NCI-H1930 (cell line): ENCODE data around the gene C13orf46.
"Not testable (repeated sequence)": the region's sequence is repeated elsewhere in the genome, so short reads cannot be mapped to it uniquely, and the experiment has no call there.

ENCODE experiments used
- DNase-seq, 2 experiments: peaks; one replicate each; lab custom pipeline; 2025; lab: John Stamatoyannopoulos, UW

C13orf46 gene

DNA sequence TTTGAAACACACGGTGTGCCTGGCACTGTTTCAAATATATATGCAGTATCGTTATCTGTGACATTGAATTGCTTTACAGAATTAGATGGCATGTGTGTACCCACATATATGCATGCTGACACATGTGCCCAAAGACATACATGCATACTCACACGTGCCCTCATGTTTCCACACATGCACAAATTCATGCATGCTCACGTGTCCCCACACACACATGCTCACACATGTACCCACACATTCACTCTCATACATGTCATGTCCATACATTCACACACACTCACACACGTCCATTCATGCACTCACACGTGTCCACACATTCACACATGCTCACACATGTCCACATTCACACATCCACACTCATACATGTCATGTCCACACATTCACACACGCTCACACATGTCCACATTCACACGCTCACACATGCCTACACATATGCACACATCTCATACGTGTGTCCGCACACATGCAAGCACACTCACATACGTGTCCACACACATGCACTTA lies 17.9 kb upstream of the C13orf46 start:
- DNase-seq, result no peak

DNA sequence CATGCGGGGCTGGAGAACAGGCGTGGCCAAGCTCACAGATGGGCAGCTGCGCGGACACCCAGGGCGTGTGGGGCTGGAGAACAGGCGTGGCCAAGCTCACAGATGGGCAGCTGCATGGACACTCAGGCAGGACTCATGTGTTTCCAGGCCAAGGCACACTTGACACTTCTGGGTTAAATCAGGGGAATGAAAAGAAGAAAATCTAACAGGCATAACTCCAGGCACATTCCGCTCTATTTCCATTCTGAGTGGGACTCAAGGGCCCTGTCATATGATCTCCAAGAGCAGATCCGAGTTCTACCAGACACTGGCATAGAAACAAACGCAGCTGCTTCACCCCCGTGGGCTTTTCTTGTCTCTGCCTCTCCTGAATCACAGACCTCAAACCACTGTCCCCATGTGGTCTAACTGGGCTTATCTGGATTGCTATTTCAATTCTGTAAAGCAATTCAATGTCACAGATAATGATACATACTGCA lies 17.4 kb upstream of the C13orf46 start:
- DNase-seq, result no peak

DNA sequence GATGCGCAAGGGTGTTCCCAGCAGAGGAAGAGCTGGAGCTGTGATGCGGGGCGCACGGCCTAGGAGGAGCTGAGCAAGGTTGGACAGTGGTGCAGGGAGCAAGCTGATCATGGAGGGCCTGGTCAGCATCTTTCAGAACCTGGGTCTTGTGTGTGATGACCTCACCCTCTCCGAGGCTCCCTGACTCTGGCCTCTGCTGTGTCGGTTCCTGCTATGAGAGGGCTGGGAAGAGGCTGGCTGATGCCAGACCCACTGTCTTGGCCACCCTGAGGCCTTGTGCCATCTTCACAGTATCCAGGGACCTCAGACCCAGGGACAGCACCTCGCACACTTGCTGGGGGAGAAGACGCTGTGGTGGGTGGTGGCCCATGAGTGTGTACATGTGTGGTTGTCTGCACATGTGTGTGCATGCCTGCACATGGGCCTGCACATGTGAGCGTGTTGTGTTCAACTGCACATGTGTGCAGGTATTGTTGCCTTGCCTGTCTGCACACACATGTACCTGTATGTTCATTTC lies 16.5 kb upstream of the C13orf46 start:
- DNase-seq, result no peak

DNA sequence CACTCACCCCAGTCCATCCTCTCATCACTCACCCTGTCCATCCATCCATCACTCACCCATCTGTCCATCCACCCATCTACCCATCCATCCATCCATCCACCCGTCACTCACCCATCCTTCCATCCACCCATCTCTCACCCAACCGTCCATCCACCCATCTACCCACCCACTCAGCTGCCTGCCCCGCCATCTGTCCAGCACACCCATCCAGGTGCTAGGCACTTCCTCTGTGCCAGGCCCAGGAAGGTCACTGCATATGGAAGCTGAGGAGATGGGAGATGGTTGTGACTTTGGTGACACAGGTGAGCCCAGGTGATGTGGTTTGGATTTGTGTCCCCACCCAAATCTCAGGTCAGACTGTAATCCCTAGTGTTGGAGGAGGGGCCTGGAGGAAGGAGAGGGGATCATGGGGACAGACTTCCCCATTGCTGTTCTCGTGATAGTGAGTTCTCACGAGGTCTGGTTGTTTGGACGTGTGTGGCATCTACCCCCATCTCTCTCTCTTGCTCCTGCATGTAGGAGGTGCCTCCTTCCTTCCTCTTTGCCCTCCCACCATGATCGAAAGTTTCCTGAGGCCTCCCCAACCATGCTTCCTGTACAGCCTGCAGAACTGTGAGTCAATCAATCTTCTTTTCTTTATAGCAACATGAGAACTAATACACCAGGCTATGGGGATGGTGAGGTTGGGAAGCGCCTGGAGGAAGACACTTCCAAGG lies 15.9 kb upstream of the C13orf46 start:
- DNase-seq, result no peak

DNA sequence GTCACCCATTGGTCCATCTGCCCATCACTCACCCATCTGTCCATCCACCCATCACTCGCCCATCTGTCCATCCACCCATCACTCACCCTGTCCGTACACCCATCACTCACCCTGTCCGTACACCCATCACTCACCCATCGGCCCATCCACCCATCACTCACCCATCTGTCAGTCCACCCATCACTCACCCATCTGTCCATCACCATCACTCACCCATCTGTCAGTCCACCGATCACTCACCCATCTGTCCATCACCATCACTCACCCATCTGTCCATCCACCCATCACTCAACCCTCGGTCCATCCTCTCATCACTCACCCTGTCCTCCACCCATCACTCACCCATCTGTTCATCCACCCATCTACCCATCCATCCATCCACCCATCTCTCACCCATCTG lies 15.0 kb upstream of the C13orf46 start:
- DNase-seq, result not testable (repeated sequence)

DNA sequence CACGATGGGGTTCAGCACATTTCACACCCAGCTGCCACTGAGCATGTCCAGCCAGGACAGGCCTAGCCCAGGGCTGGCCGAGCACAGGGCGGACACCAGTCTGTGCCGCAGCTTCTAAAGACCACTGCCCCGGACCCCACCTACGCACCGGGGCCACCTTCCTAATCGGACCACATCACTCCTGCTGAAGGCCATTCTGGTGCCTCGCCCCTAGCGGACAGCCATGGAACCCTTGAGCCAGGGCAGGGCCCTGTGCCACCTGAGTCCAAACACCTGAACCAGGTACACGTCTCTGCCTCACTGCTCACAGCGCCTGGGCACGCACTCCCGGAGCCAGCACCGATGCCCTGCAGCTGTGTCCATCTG lies 8.4 kb upstream of the C13orf46 start:
- DNase-seq, result no peak

DNA sequence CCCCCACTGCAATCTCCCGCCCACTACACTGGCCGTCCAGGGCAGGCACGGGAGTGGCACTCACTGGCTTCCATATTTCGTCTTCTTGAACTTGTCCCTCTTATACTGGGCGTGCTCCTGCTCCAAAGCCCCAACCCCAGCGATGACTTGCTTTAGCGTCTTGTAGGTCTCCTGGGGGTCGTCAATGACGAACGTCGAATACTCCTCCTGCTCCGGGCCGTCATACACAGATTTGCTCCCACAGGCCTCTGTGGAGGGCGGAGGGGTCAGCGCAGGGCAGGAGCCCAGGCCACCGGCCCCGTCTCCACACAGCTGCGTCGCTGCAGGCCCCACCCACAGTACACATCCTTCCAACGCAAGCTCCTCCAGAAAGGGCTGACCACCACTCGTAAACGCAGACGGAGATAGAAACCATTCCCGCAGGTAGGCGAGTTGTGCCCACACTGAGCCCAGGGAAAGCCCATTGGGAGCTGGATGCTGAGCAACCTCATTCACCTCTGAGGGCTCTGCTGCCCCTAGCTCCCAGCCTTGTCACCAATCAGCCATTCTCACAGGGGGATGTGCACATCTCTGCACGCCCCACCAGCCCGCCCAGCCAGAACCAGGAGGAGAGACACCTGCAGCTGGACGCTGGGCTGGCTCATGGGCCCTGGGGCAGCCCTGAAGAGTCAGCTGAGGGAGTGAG lies 7.9 kb upstream of the C13orf46 start:
- no peak for DNase-seq

DNA sequence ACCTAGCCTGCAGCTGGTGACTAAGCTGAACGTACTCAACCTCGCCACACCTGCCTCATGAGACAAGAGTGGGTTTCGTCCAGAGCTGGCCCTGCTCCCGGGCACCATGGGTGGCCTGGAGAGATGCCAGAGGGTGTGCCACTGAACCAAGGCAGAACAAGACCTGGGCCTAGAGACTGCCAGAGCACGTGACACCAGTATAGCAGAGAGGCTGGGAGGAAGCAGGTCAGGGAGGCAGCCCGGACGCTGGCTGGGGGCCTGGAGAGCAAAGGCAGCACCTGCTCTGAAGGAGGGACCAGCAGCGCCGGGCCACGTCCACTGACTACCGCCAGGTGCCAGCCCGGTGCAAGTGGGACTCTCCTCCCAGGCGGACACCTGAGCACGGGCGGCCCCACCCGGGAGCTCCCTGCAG lies 7.3 kb upstream of the C13orf46 start:
- DNase-seq, result no peak

DNA sequence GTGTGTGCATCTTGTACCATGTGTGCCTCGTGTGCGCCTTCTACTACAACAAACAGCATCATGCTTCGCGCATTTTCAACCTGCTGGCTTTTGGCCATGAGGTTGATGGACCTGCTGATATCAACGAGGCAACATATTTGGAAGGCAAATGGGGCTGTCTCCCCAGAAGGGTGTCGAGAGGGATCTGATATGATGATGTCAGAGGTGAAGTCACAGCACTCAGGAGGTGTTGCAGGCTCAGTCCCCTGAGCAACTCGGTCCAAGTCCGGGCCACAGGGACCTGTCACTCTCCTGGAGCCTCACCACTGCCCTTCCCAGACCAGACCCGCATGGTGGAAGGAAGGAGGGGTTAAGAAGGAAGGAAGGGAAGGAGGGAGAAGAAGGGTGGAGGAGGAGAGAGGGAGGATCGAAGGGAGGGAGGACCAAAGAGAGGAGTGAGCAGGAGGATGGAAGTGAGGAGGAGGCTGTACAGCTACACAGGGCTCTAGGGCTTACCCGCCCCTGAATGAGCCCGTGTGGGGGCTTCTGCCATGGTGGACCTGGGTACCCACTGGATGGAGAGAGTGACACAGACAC lies 6.7 kb upstream of the C13orf46 start:
- DNase-seq, result no peak

DNA sequence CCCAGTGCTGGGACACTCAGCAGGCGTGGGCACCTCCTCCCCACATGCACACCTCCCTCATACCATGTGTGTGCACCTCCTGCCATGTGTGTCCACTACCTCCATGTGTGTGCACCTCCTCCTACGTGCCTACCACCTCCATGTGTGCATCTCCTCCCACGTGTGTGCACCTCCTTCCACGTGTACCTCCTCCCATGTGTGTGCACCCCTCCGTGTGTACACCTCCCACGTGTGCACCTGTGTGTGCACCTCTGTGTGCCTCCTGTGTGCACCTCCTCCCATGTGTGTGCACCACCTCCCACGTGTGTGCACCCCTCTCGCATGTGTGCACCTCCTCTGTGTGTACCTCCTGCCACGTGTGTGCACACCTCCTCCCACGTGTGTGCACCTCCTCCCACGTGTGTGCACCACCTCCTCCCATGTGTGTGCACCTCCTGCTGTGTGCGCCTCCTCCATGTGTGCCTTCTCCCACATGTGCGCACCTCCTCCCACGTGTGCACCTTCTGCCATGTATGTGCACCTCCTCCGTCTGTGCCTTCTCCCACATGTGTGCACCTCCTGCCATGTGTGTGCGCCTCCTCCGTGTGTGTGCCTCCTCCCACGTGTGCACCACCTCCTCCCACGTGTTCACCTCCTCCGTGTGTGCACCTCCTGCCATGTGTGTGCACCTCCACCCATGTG lies 6.1 kb upstream of the C13orf46 start:
- DNase-seq, result no peak

DNA sequence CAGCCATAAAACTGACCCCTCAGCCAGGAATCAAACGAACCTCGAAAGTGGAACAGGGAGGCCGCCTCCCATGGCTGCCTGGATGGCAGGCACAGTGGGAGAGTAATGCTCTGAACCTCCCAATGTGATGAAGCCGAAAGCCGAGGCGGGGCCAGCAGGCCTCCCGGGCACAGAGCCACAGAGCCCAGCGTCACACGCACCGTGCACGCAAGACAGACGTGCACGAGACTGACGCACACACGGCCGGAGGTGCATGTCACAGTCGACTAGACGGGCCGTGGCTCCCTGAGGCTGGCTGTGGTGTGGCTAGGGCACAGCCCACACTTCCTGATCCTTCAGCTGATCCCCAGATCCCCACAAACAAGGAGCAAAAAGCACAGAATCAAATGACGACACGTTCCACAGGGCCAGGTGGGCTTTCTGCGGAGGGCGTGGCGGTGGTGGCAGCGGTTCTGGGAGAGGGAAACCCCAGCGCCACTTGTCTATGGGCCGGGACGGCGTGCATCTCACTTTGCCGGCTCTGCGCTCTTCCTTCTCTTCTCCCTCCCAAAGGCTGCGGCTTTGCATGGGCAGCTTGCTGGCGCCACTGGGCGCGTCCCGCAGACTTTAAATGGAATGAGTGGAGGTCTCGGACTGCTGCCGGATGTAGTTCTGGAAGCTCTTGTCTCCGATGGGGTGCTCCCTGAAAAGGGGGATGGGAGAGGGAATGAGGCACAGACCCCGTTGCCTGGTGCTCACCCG lies 5.0 kb upstream of the C13orf46 start:
- DNase-seq, result no peak

DNA sequence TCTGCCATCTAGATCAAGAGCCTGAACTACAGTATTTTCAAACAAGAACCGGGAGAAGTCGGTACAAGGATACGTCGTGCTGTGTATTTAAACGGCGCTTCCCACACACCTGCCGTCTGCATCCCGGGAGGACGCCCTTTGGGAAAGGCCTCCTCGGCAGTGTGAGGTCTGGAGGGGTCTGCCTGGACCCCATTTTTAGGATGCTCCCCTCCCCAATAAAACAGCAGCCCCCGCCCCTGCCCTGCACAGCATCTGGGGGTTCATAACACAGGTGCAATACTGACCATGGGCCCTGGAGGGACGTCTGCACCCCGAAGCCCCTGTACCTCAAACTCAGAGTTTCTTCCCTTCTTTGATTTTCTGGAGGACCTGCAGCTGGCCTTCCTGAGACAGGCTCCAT lies 4.1 kb upstream of the C13orf46 start:
- no peak for DNase-seq

DNA sequence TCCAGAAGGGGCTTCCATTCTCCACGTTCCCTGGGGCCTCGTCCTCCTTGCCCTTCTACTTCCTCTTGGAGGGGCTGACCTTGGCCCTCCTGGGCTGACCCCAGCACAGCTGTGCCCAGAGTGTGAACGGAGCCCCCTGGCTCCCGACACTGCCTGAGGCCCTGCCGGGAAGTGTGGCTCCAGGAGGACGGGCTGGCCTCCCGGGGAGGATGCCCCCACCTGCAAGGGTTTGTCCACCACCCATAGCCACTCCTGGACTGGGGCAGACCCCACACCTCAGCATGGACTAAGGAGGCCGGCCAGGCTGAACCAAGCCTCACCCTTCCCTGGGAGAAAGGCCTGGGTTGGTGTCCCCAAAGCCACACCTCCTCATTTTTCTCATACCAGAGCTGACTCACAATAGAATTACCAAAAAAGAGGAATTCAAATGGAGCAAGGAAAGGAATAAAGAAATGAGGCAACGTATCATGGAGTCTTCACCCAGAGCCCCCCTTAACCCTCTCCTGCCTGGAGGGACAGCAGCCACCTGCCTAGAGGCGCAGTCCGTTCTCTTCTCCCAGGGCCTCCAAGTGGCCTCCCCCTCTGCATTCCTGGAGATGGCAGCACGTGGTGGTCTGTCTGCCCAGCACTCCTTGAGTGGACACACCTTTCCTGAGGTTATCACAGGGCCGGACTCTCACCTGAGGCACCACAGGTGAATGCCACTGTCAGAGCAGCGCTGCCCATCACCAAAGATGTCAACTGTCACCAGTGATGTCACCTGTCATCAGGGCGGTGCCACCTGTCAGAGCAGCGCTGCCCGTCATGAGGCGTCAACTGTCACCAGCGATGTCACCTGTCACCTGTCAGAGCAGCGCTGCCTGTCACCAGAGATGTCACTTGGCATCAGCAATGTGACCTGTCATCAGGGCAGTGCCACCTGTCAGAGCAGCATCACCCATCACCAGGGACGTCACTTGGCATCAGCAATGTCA lies 3.1 kb upstream of the C13orf46 start:
- no peak for DNase-seq

DNA sequence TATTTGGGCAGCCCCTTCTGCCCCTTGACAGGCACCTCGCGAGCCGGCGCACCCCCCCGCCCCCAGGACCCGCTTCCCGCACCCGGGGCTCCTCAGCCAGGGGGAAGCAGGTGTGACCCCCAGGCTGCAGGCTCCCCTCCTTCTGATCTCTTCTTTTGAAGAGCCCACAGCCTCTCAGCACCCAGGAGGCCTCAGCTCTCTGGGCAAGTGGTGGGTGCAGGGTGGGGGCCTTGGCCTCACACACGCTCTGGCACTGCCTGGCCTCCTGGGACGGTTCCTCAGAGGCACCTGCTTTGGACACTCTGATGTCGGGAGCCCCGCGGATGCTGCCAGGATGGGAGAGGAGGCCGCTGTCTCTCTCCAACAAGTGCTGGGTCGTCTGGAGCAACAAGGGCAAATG lies 1.5 kb upstream of the C13orf46 start:
- no peak for DNase-seq

DNA sequence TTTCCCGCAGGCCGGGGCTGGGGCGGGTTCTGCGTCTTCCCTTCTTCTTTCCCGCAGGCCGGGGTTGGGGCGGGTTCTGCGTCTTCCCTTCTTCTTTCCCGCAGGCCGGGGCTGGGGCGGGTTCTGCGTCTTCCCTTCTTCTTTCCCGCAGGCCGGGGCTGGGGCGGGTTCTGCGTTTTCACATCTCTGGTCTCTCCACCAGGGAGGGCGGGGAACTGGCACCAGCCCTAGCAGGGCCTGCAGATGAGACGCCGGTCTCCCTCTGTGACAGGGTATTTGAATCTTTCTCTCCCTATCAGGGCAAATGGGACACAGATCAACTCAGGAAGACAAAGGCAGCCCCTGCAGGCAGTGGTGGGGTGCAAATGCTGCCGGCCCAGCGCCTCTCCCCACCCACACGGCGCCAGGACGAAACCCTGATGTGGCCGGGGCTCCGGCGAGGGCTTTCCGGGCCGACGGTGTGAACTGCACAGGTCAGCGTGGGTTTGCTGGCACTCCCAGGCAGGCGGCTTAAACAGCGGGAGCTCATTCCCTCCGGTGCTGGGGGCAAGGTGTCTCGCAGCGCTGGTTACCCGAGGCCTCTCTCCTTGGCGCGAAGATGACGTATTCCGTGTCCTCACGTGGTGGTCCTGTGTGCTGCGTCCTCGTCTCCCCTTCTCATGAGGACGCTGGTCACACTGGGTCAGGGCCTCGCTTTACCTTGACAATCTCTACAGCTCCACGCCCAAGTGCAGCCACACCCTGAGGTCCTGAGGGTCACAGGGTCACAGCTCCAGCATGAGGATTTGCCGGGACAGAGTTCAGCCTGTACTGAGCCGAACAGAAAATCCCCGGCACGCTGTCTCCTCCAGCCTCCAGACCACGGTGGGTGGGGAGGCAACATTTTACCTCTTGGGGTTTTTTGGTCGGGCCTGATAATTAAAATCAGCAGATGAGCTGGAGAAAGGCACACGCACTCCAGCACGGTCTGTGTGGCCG lies 717 bp upstream of the C13orf46 start:
- DNase-seq, result no peak

DNA sequence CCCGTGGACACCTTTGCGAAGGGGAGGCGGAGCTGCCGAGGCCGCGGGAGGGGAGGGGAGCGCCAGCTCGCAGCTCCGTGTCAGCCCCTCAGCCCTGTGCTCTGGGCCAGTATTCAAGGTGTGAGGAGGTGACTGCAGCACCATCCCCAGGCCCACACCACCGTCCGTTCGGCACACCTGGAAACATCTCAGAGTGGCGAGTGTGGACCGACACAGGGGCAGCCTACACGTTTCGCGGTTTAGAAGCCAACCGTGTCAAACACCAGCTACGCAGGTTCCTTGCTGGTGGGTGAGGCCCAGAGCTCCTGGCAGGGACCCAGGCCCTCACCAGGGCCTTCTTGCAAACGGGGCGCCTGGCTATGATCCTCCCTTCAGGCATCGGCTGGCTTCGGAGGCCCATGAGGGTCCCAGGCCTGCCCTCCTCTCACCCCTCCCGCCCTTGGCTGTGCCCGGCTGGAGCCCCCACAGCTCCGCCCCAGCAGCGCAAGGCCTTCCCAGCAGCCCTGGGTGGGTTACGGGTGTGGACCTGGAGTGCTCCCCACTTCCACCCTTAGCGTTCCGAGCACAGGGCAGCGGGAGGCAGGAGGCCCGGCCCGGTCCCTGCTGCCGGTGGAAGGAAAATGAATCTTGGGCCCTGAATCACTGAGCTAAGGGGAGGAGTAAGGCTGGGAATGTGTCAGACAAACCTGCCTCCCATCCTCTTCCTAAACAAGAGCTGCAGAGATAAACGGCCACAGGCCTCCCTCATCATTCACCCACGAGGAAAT lies 1.2 kb downstream of the C13orf46 start:
- DNase-seq, result no peak

DNA sequence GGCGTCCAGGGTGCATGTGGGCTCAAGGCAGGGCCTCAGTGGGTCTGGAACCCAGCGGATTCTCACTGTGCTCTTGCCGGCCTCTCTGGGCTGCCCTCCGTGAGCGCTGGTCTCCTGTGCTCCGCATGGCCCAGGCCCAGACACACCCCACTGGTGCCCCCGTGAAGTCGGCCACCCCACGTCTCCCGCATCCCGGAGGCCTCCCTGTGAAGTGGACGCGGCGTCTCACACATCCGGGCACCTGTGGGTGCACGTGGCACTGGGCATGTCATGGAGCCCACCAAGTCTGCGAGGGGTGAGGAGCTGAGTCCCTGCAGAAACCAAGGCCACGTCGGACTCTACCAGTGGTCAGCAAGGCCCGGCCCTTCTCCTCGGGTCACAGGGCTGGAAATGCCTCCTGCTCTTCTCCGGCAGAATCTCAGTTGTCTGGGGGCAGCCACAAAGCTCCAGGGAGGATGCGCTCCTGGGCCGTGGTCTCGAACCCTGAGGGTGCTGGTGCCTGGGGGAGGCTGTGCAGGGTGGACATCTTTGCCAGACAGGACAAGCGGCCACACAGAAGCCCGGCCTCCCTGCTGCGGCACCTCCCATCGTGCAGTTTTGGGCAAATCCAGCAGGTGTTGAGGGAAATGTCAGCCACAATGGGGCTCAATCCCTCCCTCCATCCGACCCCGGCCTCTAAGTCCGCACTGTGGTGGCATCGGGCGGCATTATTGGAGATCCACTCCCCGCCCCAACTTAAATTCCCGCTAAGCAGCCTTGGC lies 2.2 kb downstream of the C13orf46 start:
- DNase-seq, result no peak
